ENCODE data around the gene HSPA12A. TPM values are rescaled to one million over a fixed set of nuclear protein-coding genes. Genes with fewer than 3 reads are reported as not detected.

Gene HSPA12A
- total RNA-seq, 4 donors from 2014 or later: 16.4 to 24.5 (median 22.2) TPM

DNA sequence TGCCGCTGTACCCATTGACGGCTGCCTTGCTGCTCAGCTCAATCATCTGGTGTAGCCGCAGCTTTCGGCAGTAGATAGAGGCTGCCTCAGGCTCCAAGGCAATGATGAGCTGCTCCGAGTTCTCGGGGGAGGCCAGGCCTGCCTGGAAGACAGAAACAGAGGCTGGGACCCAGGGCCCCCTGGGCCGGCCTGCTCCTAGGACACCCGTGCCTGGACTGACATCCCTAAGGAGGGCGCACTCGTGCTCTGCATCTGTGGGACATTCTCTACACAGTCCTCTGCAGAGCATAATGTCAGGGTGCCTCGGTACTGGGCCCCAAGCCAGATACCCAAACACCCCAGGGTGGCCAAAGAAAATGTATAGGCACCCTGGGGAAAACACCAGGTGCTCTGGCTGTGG, 58.5 kb downstream of the HSPA12A start:
- H3K27ac ChIP-seq (replicated peaks in 1 of 4): no peak overlapping the region
- intact Hi-C loops (cut with DNase I): loop anchor here (10.0 kb wide), 1 partner anchor 491 kb away; no protein-coding TSS in a partner anchor
- H3K9me3 ChIP-seq: no peaks in the 10 kb centered on the region
- DNase-seq (ENCODE audit: extremely low spot score): no peak
- H3K4me1 ChIP-seq: peaks cover 17 to 24% (median 19%) of the 10 kb centered on the region in 4 donors
- no peak overlapping the region for H3K4me3 ChIP-seq
- TF ChIP-seq, protein P1, sequence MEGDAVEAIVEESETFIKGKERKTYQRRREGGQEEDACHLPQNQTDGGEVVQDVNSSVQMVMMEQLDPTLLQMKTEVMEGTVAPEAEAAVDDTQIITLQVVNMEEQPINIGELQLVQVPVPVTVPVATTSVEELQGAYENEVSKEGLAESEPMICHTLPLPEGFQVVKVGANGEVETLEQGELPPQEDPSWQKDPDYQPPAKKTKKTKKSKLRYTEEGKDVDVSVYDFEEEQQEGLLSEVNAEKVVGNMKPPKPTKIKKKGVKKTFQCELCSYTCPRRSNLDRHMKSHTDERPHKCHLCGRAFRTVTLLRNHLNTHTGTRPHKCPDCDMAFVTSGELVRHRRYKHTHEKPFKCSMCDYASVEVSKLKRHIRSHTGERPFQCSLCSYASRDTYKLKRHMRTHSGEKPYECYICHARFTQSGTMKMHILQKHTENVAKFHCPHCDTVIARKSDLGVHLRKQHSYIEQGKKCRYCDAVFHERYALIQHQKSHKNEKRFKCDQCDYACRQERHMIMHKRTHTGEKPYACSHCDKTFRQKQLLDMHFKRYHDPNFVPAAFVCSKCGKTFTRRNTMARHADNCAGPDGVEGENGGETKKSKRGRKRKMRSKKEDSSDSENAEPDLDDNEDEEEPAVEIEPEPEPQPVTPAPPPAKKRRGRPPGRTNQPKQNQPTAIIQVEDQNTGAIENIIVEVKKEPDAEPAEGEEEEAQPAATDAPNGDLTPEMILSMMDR (IDR thresholded peaks at IDR 0.05): no peak
- TF ChIP-seq EP300 (IDR thresholded peaks at IDR 0.05): no peak
- TF ChIP-seq POLR2A (IDR thresholded peaks at IDR 0.05; ENCODE audit: low read depth): no peak
- TF ChIP-seq POLR2AphosphoS5 (IDR thresholded peaks at IDR 0.05): no peak
- H3K36me3 ChIP-seq: peaks cover 0 to 34% (median 21%) of the 10 kb centered on the region in 4 donors
- WGBS: 80% methylated on average over 5 of the region's 11 CpGs
- H3K27me3 ChIP-seq: no peaks in the 10 kb centered on the region

- no peaks in the 10 kb centered on the region for H3K9me3 ChIP-seq
- H3K4me1 ChIP-seq: peaks cover 10 to 18% (median 13%) of the 10 kb centered on the region in 4 donors
- no peak overlapping the region for H3K27ac ChIP-seq (replicated peaks in 1 of 4)
- intact Hi-C loops (cut with DNase I): loop anchor here (10.0 kb wide), 1 partner anchor 492 kb away; no protein-coding TSS in a partner anchor
- H3K27me3 ChIP-seq: no peaks in the 10 kb centered on the region
- TF ChIP-seq EP300 (IDR thresholded peaks at IDR 0.05) (no peak), POLR2AphosphoS5 (IDR thresholded peaks at IDR 0.05) (no peak), POLR2A (IDR thresholded peaks at IDR 0.05; ENCODE audit: low read depth) (no peak)
- TF ChIP-seq, protein P1 (IDR thresholded peaks at IDR 0.05): no peak
- H3K4me3 ChIP-seq: no peak overlapping the region
- H3K36me3 ChIP-seq: peaks cover 0 to 34% (median 21%) of the 10 kb centered on the region in 4 donors
- no peak for DNase-seq (ENCODE audit: extremely low spot score)
- 90% methylated on average over 9 of the region's 9 CpGs for WGBS
These were observed 59.2 kb downstream of the HSPA12A start for GRCh38 chr10:116683166-116683565.

GRCh38 chr10:116679351-116679750, 63.0 kb downstream of the HSPA12A start:
- no peaks in the 10 kb centered on the region for H3K27me3 ChIP-seq
- TF ChIP-seq EP300 (IDR thresholded peaks at IDR 0.05): no peak
- TF ChIP-seq POLR2A (IDR thresholded peaks at IDR 0.05; ENCODE audit: low read depth): no peak
- no peak for TF ChIP-seq POLR2AphosphoS5 (IDR thresholded peaks at IDR 0.05)
- TF ChIP-seq, protein P1 (IDR thresholded peaks at IDR 0.05): no peak
- DNase-seq (ENCODE audit: extremely low spot score): no peak
- H3K9me3 ChIP-seq: no peaks in the 10 kb centered on the region
- H3K36me3 ChIP-seq: peaks cover 7 to 71% (median 45%) of the 10 kb centered on the region in 4 donors
- peaks cover 0 to 11% (median 6%) of the 10 kb centered on the region in 4 donors for H3K4me1 ChIP-seq
- H3K27ac ChIP-seq (replicated peaks in 1 of 4): no peak overlapping the region
- no peak overlapping the region for H3K4me3 ChIP-seq
- whole genome bisulfite sequencing: 97% methylated on average over 15 of the region's 15 CpGs
- intact Hi-C loops (cut with DNase I): no loop called here

DNA sequence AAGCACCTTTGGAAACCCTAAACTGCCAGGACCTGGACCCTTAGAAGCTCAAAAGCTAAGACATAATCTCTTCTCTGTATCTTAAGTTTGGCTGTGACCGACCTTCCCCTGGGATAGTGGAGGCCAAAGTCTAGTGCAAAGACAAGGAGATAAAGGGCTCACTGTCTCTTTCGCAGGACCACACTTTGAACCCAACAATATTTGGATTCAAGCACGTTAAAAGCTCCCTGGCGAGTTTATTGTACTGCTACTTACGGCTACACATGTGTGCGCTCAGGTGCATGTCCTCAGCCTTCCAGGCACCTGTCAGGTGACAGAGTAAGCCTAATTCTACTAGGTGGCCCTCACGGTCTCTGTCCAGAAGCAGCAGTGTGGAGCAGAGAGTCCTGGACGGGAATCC, 65.7 kb downstream of the HSPA12A start:
- H3K27me3 ChIP-seq: no peaks in the 10 kb centered on the region
- WGBS: 100% methylated on average over 3 of the region's 8 CpGs
- no peak overlapping the region for H3K4me3 ChIP-seq
- H3K36me3 ChIP-seq: peaks cover 17 to 85% (median 57%) of the 10 kb centered on the region in 4 donors
- no peaks in the 10 kb centered on the region for H3K9me3 ChIP-seq
- no peak overlapping the region for H3K27ac ChIP-seq (replicated peaks in 1 of 4)
- intact Hi-C loops (cut with DNase I): no loop called here
- no peaks in the 10 kb centered on the region for H3K4me1 ChIP-seq
- no peak for DNase-seq (ENCODE audit: extremely low spot score)
- TF ChIP-seq POLR2A (IDR thresholded peaks at IDR 0.05; ENCODE audit: low read depth) (no peak), POLR2AphosphoS5 (IDR thresholded peaks at IDR 0.05) (no peak), EP300 (IDR thresholded peaks at IDR 0.05) (no peak)
- TF ChIP-seq, protein P1 (IDR thresholded peaks at IDR 0.05): no peak

- H3K27ac ChIP-seq (replicated peaks in 1 of 4): no peak overlapping the region
- no peaks in the 10 kb centered on the region for H3K4me1 ChIP-seq
- no peak for DNase-seq (ENCODE audit: extremely low spot score)
- intact Hi-C loops (cut with DNase I): no loop called here
- no peaks in the 10 kb centered on the region for H3K27me3 ChIP-seq
- peaks cover 17 to 80% (median 55%) of the 10 kb centered on the region in 4 donors for H3K36me3 ChIP-seq
- no peaks in the 10 kb centered on the region for H3K9me3 ChIP-seq
- WGBS: 92% methylated on average over 10 of the region's 11 CpGs
- TF ChIP-seq EP300 (IDR thresholded peaks at IDR 0.05) (no peak), POLR2AphosphoS5 (IDR thresholded peaks at IDR 0.05) (no peak)
- TF ChIP-seq, protein P1 (IDR thresholded peaks at IDR 0.05): no peak
- H3K4me3 ChIP-seq: no peak overlapping the region
These were observed 66.2 kb downstream of the HSPA12A start for GRCh38 chr10:116676118-116676517.

All from esophagus muscularis mucosa (tissue), 4 donors.